HG02981 (cell line): ENCODE data around the gene OR52R1.
"Not testable (repeated sequence)": the region's sequence is repeated elsewhere in the genome, so short reads cannot be mapped to it uniquely, and the experiment has no call there.

Experiments used
- ATAC-seq: cut with Tn5 transposase; IDR thresholded peaks from one replicate; pipeline ENCODE4 v1.9.1; 2021; ENCODE audit warnings: mild to moderate bottlenecking, moderate library complexity; ENCODE audit not compliant: unreplicated experiment

The OR52R1 gene

GRCh38 chr11:4804280-4804679, at the start of gene OR52R1:
Gene OR52R1 (minus strand): TSS chr11:4804380. CDS start chr11:4804380, 0 bp downstream.
- ATAC-seq: no peak

GRCh38 chr11:4851033-4851432, 46.9 kb upstream of the OR52R1 start:
- ATAC-seq: no peak

GRCh38 chr11:4848908-4849532, 44.8 kb upstream of the OR52R1 start, which contains the start of gene OR51S1:
Gene OR51S1 (minus strand): TSS chr11:4849208. CDS start chr11:4849208, 0 bp downstream.
- ATAC-seq: no peak

GRCh38 chr11:4839851-4840549, 35.8 kb upstream of the OR52R1 start:
- ATAC-seq: no peak

- no peak for ATAC-seq
Observed at GRCh38 chr11:4830909-4831308, 26.7 kb upstream of the OR52R1 start.

GRCh38 chr11:4830346-4830745, 26.2 kb upstream of the OR52R1 start:
- no peak for ATAC-seq

- no peak for ATAC-seq
Observed at GRCh38 chr11:4826425-4826824, 22.2 kb upstream of the OR52R1 start.

- ATAC-seq: no peak
Observed at GRCh38 chr11:4825132-4825531, 21.0 kb upstream of the OR52R1 start.

GRCh38 chr11:4821021-4821420, 16.8 kb upstream of the OR52R1 start, which contains the start of gene OR51F2:
Gene OR51F2 (plus strand): TSS chr11:4821321. CDS start chr11:4821422, 101 bp downstream.
- ATAC-seq: no peak

- no peak for ATAC-seq
Observed at GRCh38 chr11:4809246-4809645, 5.1 kb upstream of the OR52R1 start.

- ATAC-seq: no peak
Observed at GRCh38 chr11:4808476-4808875, 4.3 kb upstream of the OR52R1 start.

GRCh38 chr11:4801316-4801715, 2.9 kb downstream of the OR52R1 start:
- not testable (repeated sequence) for ATAC-seq

GRCh38 chr11:4798427-4799183, 5.6 kb downstream of the OR52R1 start:
- ATAC-seq: no peak

GRCh38 chr11:4797206-4797605, 7.0 kb downstream of the OR52R1 start:
- no peak for ATAC-seq

- no peak for ATAC-seq
Observed at GRCh38 chr11:4782454-4782853, 21.7 kb downstream of the OR52R1 start.

GRCh38 chr11:4769838-4770237, 34.3 kb downstream of the OR52R1 start, which contains the start of gene OR51F1:
Gene OR51F1 (minus strand): TSS chr11:4769938. CDS start chr11:4769938, 0 bp downstream.
- no peak for ATAC-seq

- no peak for ATAC-seq
Observed at GRCh38 chr11:4768094-4768493, 36.1 kb downstream of the OR52R1 start.

GRCh38 chr11:4766420-4767043, 37.6 kb downstream of the OR52R1 start:
- ATAC-seq: no peak

GRCh38 chr11:4763096-4763495, 41.1 kb downstream of the OR52R1 start:
- no peak for ATAC-seq
